GM21717 (cell line): ENCODE measurements around the gene TMIGD1.

ENCODE experiments used
- ATAC-seq: cut with Tn5 transposase; IDR thresholded peaks from one replicate; pipeline ENCODE4 v1.9.1; 2021; ENCODE audit warnings: mild to moderate bottlenecking, moderate library complexity; ENCODE audit not compliant: unreplicated experiment

The TMIGD1 gene

DNA sequence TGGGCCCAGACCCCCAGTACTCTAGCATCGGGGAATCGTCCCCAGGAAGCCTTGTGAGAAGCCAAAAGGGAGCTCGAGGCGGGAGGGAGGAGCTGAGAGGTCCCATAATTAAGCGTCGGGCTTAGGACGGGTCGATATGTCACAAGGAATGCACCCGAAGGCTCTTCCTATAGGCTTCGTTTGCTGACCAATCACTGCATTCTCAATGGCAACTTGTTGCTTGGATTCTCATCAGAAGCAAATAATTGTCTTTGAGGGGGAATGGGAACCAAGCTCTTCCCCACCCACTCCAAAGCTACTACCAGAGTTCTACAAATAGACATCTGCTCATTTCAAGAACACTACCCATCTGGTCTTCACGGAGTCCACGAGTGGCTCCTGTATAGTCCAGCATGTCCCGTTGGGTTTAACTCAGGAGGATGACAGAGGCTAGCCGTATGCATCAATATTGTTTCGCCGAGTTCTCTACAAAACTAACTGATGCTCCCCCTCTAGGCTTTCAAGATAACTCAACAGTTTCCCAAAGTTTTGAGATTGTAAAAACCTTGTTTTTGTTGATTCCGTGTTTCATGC, 41.5 kb downstream of the TMIGD1 start:
- ATAC-seq: no peak

DNA sequence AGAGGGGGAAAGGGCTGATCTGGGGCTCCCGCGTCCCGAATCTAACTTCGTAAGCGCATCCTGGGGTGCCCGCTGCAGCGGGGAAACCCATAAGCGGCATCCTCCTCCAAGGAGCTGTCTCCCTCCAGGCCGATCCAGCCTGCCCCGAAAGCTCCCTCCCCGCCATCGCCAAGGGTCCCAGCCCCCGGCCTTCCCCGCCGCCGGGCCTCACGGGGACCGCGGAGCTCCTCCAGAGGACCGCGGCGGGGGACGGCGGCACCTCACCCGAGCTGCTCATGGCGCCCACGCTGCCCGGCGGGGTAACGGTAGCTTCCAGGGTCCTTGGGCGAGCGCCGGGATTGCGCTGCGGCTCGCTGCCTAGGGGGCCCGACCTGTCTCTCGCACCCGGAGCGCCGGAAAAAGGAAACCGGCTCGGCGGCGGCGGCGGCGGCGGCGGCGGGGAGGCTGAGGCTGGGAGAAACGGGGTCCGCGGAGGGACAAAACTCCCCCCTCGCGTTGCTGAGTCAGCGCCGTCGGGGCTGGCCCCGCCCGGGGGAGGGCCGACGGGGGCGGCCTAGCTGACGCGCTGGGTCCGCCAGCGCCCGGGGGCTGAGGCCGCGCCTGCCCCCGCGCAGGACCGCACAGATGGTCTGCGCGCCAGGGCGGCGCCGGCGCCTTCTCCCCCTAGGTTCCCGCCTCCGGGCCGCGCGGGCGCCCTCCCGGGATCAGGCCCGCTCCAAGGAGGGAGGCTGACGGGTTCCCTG, 42.1 kb downstream of the TMIGD1 start, which contains the start of gene BLMH:
TSS of gene BLMH (minus strand) at position 402 of the 743 bp plus-strand sequence. CDS start at position 277, 125 bp downstream.
- ATAC-seq: peak; percentile 66

- ATAC-seq: no peak
Observed at GRCh38 chr17:30290696-30291542, 42.9 kb downstream of the TMIGD1 start.

- ATAC-seq: no peak
Observed at GRCh38 chr17:30290077-30290476, 43.8 kb downstream of the TMIGD1 start.

DNA sequence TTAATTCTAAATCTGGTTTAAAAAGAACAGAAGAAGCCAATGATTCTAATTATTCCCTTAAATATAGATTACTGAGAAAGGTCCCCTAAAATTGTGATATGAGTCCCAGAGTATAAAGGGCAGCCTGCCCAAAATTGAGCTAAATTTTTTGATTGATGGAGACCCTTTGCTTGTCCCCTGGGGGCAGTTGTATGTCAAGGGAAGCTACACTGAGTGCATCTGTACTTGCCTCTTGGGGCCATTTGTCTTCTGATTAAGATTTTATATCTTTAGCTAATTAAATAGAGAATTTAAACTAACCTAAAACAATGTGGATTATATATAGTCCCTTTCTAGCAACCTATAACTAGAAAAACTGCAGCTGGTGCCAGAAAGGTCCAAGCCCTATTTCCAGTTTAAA, 54.7 kb downstream of the TMIGD1 start:
- no peak for ATAC-seq

DNA sequence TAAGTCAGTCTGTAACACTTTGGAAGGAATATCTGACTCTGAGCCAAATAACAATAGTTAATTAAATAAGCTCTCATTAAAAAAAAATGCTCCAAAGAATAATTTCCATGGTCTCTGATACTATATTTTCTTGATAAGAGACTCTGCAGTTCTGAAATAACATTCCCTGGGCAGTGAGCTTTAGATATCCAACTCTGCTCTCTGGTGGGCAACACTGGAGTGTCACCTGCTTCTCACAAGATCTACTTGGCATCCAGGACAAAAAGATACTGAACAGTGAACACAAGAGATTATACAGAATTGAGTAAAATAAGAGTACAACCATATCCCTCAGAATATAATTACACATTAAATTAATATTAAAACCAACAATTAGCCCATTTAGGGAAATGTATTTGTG, 55.8 kb downstream of the TMIGD1 start:
- no peak for ATAC-seq

GRCh38 chr17:30275911-30276310, 57.9 kb downstream of the TMIGD1 start:
- ATAC-seq: no peak

DNA sequence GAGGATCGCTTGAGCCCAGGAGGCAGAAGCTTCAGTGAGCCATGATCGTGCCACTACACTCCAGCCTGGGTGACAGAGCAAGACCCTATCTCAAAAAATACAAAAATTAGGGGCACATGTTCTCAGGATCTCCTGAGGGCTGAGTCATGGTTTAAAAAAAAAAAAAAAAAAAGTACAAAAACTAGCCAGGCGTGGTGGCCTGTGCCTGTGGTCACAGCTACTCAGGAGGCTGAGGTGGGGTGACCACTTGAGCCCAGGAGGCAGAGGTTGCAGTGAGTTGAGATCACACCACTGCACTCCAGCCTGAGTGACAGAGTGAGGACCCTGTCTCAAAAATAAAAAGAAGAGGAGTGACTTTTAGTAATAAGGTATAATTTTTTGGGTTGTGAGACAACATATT, 59.0 kb downstream of the TMIGD1 start:
- no peak for ATAC-seq

DNA sequence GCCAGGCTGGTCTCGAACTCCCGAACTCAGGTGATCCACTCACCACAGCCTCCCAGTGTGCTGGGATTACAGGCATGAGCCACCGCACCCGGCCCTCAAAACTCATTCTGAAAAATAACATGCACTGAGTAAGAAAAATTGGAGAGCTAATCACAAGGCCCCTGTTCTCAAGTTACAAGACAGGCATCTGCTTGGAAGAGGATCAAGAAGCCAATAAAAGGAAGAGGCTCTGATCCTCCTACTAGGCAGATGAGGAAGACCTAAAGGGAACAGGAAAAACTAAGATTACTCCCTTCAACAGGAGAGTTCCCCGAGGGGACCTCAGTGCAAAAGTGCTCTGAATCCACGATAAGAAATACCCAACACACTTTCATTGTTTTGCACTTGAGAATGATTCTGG, 60.5 kb downstream of the TMIGD1 start:
- no peak for ATAC-seq

DNA sequence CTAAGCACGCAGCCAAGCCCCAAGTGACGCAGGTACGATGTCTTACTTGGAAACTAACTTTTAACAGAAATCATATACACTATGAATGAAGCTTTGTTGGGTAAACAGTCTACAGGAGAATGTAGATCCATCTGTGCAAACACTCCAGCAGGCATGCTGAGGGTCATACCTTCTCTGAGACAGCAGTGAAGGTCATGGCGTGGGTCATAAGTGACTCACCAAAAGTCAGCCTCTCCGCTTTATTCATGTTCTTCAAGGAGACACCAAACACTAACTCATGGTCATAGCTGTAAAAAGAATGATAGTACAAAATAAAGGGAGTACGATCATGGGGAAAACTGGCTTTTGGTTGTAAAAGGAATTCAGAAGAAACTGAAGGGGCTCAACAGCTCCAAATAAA, 62.8 kb downstream of the TMIGD1 start:
- no peak for ATAC-seq

DNA sequence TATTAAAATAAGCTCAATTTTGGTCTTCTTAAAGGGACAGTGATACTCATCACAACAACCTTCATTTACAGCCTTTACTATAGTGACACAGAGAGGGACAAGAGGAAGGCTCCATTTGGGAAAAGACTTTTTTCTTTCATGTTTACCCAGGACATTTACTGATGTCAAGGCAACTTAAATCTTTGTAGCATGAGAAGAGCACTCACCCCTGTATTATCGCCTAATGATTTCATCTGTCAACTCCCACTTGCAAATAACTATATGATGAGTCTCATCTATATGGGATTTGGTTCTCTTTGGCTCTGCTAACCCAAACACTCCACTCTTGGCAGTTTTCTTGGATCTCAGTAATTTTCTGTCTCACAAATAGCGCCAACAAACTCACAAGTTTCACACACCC, 66.2 kb downstream of the TMIGD1 start:
- no peak for ATAC-seq
